Loucy (cell line): ENCODE measurements around the gene DHRSX.

Experiments
- H2AFZ ChIP-seq: fragments of 200-600 bp; sonication (generic); 2 replicates; pipeline ENCODE4 v1.6.0; 2016; ENCODE audit warnings: antibody characterized with exemption, mild to moderate bottlenecking, low read length, moderate library complexity
- H3F3A ChIP-seq: fragments of 200-600 bp; 2 replicates; pipeline ENCODE4 v1.6.0; 2016; ENCODE audit warnings: antibody characterized with exemption, low read depth, mild to moderate bottlenecking
- H3K27me3 ChIP-seq: fragments of 200-600 bp; sonication (generic); 2 replicates; pipeline ENCODE4 v1.6.1; 2014; ENCODE audit warnings: low read length, mild to moderate bottlenecking; ENCODE audit not compliant: insufficient read depth, poor library complexity, severe bottlenecking
- H3K36me3 ChIP-seq: fragments of 200-600 bp; sonication (generic); 2 replicates; pipeline ENCODE4 v1.6.1; 2016; ENCODE audit warnings: low read length; ENCODE audit not compliant: insufficient read depth
- H3K4me1 ChIP-seq: fragments of 200-600 bp; sonication (generic); 2 replicates; pipeline ENCODE4 v1.5.1; 2014; ENCODE audit warnings: low read length, mild to moderate bottlenecking; ENCODE audit not compliant: insufficient read depth, poor library complexity, severe bottlenecking
- H3K4me2 ChIP-seq: fragments of 200-600 bp; sonication (generic); 2 replicates; pipeline ENCODE4 v1.6.0; 2014; ENCODE audit warnings: antibody characterized with exemption, low read length, low read depth, mild to moderate bottlenecking; ENCODE audit not compliant: poor library complexity, severe bottlenecking
- H3K4me3 ChIP-seq: fragments of 200-600 bp; sonication (generic); 2 replicates; pipeline ENCODE4 v1.5.1; 2014; ENCODE audit warnings: low read length, mild to moderate bottlenecking, mixed read lengths; ENCODE audit not compliant: poor library complexity, severe bottlenecking
- H3K79me2 ChIP-seq: fragments of 200-600 bp; sonication (generic); 2 replicates; pipeline ENCODE4 v1.6.1; 2014; ENCODE audit warnings: low read length; ENCODE audit not compliant: insufficient read depth
- H3K9ac ChIP-seq: fragments of 200-600 bp; sonication (generic); 2 replicates; pipeline ENCODE4 v1.6.0; 2014; ENCODE audit warnings: mild to moderate bottlenecking, low read depth, low read length, moderate library complexity; ENCODE audit not compliant: poor library complexity, severe bottlenecking
- H3K9me2 ChIP-seq: fragments of 200-600 bp; sonication (generic); replicated peaks from 2 replicates; pipeline ENCODE4 v1.6.1; 2016; ENCODE audit warnings: low read depth, low read length, mixed read lengths
- H3K9me3 ChIP-seq: fragments of 200-600 bp; sonication (generic); 2 replicates; pipeline ENCODE4 v1.6.1; 2014; ENCODE audit warnings: mild to moderate bottlenecking, antibody characterized with exemption, low read length, low read depth; ENCODE audit not compliant: insufficient read depth
- H4K20me1 ChIP-seq: fragments of 200-600 bp; sonication (generic); 2 replicates; pipeline ENCODE4 v1.6.0; 2014; ENCODE audit warnings: antibody characterized with exemption, low read length, mild to moderate bottlenecking; ENCODE audit not compliant: insufficient read depth, poor library complexity, severe bottlenecking
- CTCF ChIP-seq: fragments of 200-600 bp; sonication (generic); conservative IDR thresholded peaks from 2 replicates; pipeline ENCODE4 v1.5.1; 2014; ENCODE audit warnings: mild to moderate bottlenecking, antibody characterized with exemption, low read length
- EZH2phosphoT487 ChIP-seq: fragments of 200-600 bp; IDR thresholded peaks from 2 replicates; pipeline ENCODE4 v1.6.1; 2018; ENCODE audit warnings: antibody characterized with exemption, mild to moderate bottlenecking, moderate library complexity, borderline replicate concordance

The DHRSX gene

GRCh38 chrX:2445662-2446623 lies 54.8 kb downstream of the DHRSX start:
- Histone ChIP-seq H2AFZ (no peak overlapping the region), H3K4me3 (no peak overlapping the region), H4K20me1 (no peaks in the 10 kb centered on the region), H3K9me3 (no peaks in the 10 kb centered on the region), H3K9ac (no peak overlapping the region), H3K4me1 (no peaks in the 10 kb centered on the region), H3K9me2 (no peaks in the 10 kb centered on the region), H3K79me2 (no peaks in the 10 kb centered on the region), H3K36me3 (no peaks in the 10 kb centered on the region), H3K27me3 (no peaks in the 10 kb centered on the region), H3F3A (no peaks in the 10 kb centered on the region), H3K4me2 (no peak overlapping the region)
- TF ChIP-seq EZH2phosphoT487 (no peak), CTCF (no peak)

- H3K79me2 ChIP-seq = no peaks in the 10 kb centered on the region
- no peaks in the 10 kb centered on the region for H3K36me3 ChIP-seq
- no peak overlapping the region for H2AFZ ChIP-seq
- no peaks in the 10 kb centered on the region for H3K9me2 ChIP-seq
- H3K9ac ChIP-seq = no peak overlapping the region
- no peaks in the 10 kb centered on the region for H4K20me1 ChIP-seq
- no peaks in the 10 kb centered on the region for H3F3A ChIP-seq
- no peaks in the 10 kb centered on the region for H3K4me1 ChIP-seq
- TF ChIP-seq CTCF (no peak), EZH2phosphoT487 (no peak)
- H3K4me2 ChIP-seq = no peak overlapping the region
- H3K4me3 ChIP-seq = no peak overlapping the region
- H3K27me3 ChIP-seq = no peaks in the 10 kb centered on the region
- H3K9me3 ChIP-seq = no peaks in the 10 kb centered on the region
Measured at GRCh38 chrX:2442694-2443093, 58.1 kb downstream of the DHRSX start.

GRCh38 chrX:2441466-2441865 lies 59.3 kb downstream of the DHRSX start:
- no peak overlapping the region for H3K4me3 ChIP-seq

More at GRCh38 chrX:2441466-2441865, 59.3 kb downstream of the DHRSX start:
- no peak for TF ChIP-seq CTCF
- TF ChIP-seq EZH2phosphoT487 = no peak
- Histone ChIP-seq H3K9me3 (no peaks in the 10 kb centered on the region), H3F3A (no peaks in the 10 kb centered on the region), H3K79me2 (no peaks in the 10 kb centered on the region), H3K4me2 (no peak overlapping the region), H4K20me1 (no peaks in the 10 kb centered on the region), H2AFZ (no peak overlapping the region), H3K36me3 (no peaks in the 10 kb centered on the region), H3K9me2 (no peaks in the 10 kb centered on the region), H3K4me1 (no peaks in the 10 kb centered on the region), H3K9ac (no peak overlapping the region), H3K27me3 (no peaks in the 10 kb centered on the region)
